ENCODE data around the gene SH3BP5. TPM values are rescaled to one million over a fixed set of nuclear protein-coding genes. Genes with fewer than 3 reads are reported as not detected.

Gene SH3BP5
- total RNA-seq, 1 experiment from 2014 or later, result 13.9 TPM

- no peak overlapping the region for H2AFZ ChIP-seq (ENCODE audit: low read depth, low read length, poor library complexity, severe bottlenecking)
- CTCF ChIA-PET, result interaction anchor here (0.7 to 4.2 kb wide), 18 partner anchors 9 to 545 kb away, joined by 3 to 72 read pairs (median 4); partner anchors contain the start of genes CAPN7 and SH3BP5
- POLR2A ChIA-PET, result no interaction called here
- no peaks in the 10 kb centered on the region for H3K9me3 ChIP-seq (ENCODE audit: control insufficient read depth in 1 of 2, insufficient read depth in 1 of 2, low read depth in 1 of 2, low read length in 2 of 2)
- H3K4me1 ChIP-seq (ENCODE audit: control insufficient read depth in 1 of 2, insufficient read depth in 2 of 2, low read length in 2 of 2), result peaks cover 13 to 29% of the 10 kb centered on the region in 2 experiments
- no peak overlapping the region for H3K4me3 ChIP-seq (replicated peaks in 1 of 2; ENCODE audit: low read depth in 1 of 2, low read length in 2 of 2)
- TF ChIP-seq JUND (IDR thresholded peaks at IDR 0.05) (no peak), EZH2 (IDR thresholded peaks at IDR 0.05) (no peak), ZFX (IDR thresholded peaks at IDR 0.05) (no peak), POLR2A (IDR thresholded peaks at IDR 0.05; ENCODE audit: borderline replicate concordance, extremely low read depth, insufficient read depth, insufficient read length) (no peak), ZBTB33 (IDR thresholded peaks at IDR 0.05; ENCODE audit: extremely low read depth, insufficient replicate concordance, low read length) (no peak), EZH2phosphoT487 (IDR thresholded peaks at IDR 0.05; ENCODE audit: borderline replicate concordance) (no peak), POLR2AphosphoS5 (IDR thresholded peaks at IDR 0.05; ENCODE audit: low read depth, low read length) (no peak), ELF1 (IDR thresholded peaks at IDR 0.05; ENCODE audit: borderline replicate concordance, low read depth) (no peak), CEBPB (IDR thresholded peaks at IDR 0.05; ENCODE audit: low read depth) (no peak), SIN3A (IDR thresholded peaks at IDR 0.05; ENCODE audit: low read depth) (no peak), CBX3 (IDR thresholded peaks at IDR 0.05; ENCODE audit: low read depth) (no peak), SRF (IDR thresholded peaks at IDR 0.05; ENCODE audit: low read depth) (no peak), CTCF (IDR thresholded peaks at IDR 0.05 in 2 of 3, conservative IDR thresholded peaks at IDR 0.05 in 1 of 3; ENCODE audit: borderline replicate concordance in 1 of 3, insufficient read depth in 1 of 3, low read depth in 2 of 3, low read length in 2 of 3) (no peak), ZNF274 (IDR thresholded peaks at IDR 0.05; ENCODE audit: low read depth, low read length) (no peak), MAX (IDR thresholded peaks at IDR 0.05) (no peak), ATF3 (IDR thresholded peaks at IDR 0.05) (no peak), TCF7L2 (IDR thresholded peaks at IDR 0.05; ENCODE audit: borderline replicate concordance, extremely low read depth, insufficient read depth, insufficient read length) (no peak), YY1 (IDR thresholded peaks at IDR 0.05; ENCODE audit: extremely low read depth, insufficient replicate concordance, low read depth, low read length) (no peak), EGR1 (IDR thresholded peaks at IDR 0.05; ENCODE audit: low read depth) (no peak)
- H3K9ac ChIP-seq (ENCODE audit: low read length), result no peak overlapping the region
- H3K9me2 ChIP-seq (ENCODE audit: insufficient read depth), result no peaks in the 10 kb centered on the region
- no peaks in the 10 kb centered on the region for H4K20me1 ChIP-seq (ENCODE audit: insufficient read depth)
- no peaks in the 10 kb centered on the region for H3K36me3 ChIP-seq (ENCODE audit: control insufficient read depth in 1 of 2, insufficient read depth in 2 of 2, low read length in 2 of 2)
- no peak for DNase-seq (ENCODE audit: low read depth, low spot score)
- no peak for ATAC-seq
- RAD21 ChIA-PET (ENCODE audit: low non-redundant PET in 1 of 2, low total read pairs in 2 of 2, uncharacterized antibody in 2 of 2, unreplicated experiment in 2 of 2), result interaction anchor here (0.7 to 1.3 kb wide), 6 partner anchors 21 to 138 kb away, joined by 3 to 9 read pairs (median 4); partner anchors contain the start of gene SH3BP5 (in 1 of the 2)
- H3K4me2 ChIP-seq (ENCODE audit: low read length), result no peak overlapping the region
- intact Hi-C loops (cut with micrococcal nuclease), result no loop called here
- no peaks in the 10 kb centered on the region for H3K27me3 ChIP-seq (ENCODE audit: insufficient read depth, low read length)
- H3K27ac ChIP-seq (ENCODE audit: low read depth, low read length), result no peak overlapping the region
- BruUV-seq (replicated peaks), result no TSS peak
- no peaks in the 10 kb centered on the region for H3K79me2 ChIP-seq (ENCODE audit: insufficient read depth, low read length)
Observed at GRCh38 chr3:15267502-15267901, 64.9 kb downstream of the SH3BP5 start.
